ENCODE measurements around the gene MAGI2. TPM values are rescaled to one million over a fixed set of nuclear protein-coding genes. Genes with fewer than 3 reads are reported as not detected.

The MAGI2 gene
- total and polyA plus RNA-seq, 2 of the 13 experiments (the other 11 are each of a cell fraction or from before 2014, with no cell fraction given) = 1.5 to 3.8 TPM

GRCh38 chr7:79452032-79452494, 1.4 kb downstream of the MAGI2 start (continued):
- TF ChIP-seq, protein P1, sequence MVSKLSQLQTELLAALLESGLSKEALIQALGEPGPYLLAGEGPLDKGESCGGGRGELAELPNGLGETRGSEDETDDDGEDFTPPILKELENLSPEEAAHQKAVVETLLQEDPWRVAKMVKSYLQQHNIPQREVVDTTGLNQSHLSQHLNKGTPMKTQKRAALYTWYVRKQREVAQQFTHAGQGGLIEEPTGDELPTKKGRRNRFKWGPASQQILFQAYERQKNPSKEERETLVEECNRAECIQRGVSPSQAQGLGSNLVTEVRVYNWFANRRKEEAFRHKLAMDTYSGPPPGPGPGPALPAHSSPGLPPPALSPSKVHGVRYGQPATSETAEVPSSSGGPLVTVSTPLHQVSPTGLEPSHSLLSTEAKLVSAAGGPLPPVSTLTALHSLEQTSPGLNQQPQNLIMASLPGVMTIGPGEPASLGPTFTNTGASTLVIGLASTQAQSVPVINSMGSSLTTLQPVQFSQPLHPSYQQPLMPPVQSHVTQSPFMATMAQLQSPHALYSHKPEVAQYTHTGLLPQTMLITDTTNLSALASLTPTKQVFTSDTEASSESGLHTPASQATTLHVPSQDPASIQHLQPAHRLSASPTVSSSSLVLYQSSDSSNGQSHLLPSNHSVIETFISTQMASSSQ (IDR thresholded peaks at IDR 0.05; ENCODE audit: low read depth) = no peak
- TF ChIP-seq, protein P1 (CRISPR knock-in tag; IDR thresholded peaks at IDR 0.05; ENCODE audit: borderline replicate concordance) = 0 out of 2 replicates have a peak, but pooled peaks have one; percentile 32
- TF ChIP-seq NR3C1 (CRISPR knock-in tag; IDR thresholded peaks at IDR 0.05) = no peak
- peak; percentile 48; the same call in 1 of the 2 replicates for TF ChIP-seq ZMYM3 (CRISPR knock-in tag; IDR thresholded peaks at IDR 0.05)
- no peak for TF ChIP-seq RBAK (CRISPR knock-in tag; IDR thresholded peaks at IDR 0.05)
- no peak for TF ChIP-seq MIXL1 (CRISPR knock-in tag; IDR thresholded peaks at IDR 0.05)
- TF ChIP-seq ZFP37 (CRISPR knock-in tag; IDR thresholded peaks at IDR 0.05; ENCODE audit: borderline replicate concordance) = no peak
- TF ChIP-seq, protein P2, sequence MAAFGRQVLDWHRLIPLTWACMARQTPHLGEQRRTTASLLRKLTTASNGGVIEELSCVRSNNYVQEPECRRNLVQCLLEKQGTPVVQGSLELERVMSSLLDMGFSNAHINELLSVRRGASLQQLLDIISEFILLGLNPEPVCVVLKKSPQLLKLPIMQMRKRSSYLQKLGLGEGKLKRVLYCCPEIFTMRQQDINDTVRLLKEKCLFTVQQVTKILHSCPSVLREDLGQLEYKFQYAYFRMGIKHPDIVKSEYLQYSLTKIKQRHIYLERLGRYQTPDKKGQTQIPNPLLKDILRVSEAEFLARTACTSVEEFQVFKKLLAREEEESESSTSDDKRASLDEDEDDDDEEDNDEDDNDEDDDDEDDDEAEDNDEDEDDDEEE (CRISPR knock-in tag; IDR thresholded peaks at IDR 0.05) = 0 out of 2 replicates have a peak, but pooled peaks have one; percentile 45
- no peak for TF ChIP-seq ZFX (CRISPR knock-in tag; IDR thresholded peaks at IDR 0.05; ENCODE audit: low read depth)
- no peak for TF ChIP-seq ZSCAN12 (CRISPR knock-in tag; IDR thresholded peaks at IDR 0.05)
- TF ChIP-seq FOXK2 (IDR thresholded peaks at IDR 0.05) = no peak
- TF ChIP-seq ZNF30 (CRISPR knock-in tag; IDR thresholded peaks at IDR 0.05) = no peak
- no peak for TF ChIP-seq ZBTB3 (CRISPR knock-in tag; IDR thresholded peaks at IDR 0.05; ENCODE audit: borderline replicate concordance, low read depth)
- TF ChIP-seq ZMAT3 (CRISPR knock-in tag; conservative IDR thresholded peaks at IDR 0.05) = no peak
- TF ChIP-seq ZNF20 (CRISPR knock-in tag; IDR thresholded peaks at IDR 0.05) = no peak
- no peak for TF ChIP-seq SIX4 (CRISPR knock-in tag; IDR thresholded peaks at IDR 0.05)
- no peak for TF ChIP-seq ZNF552 (CRISPR knock-in tag; IDR thresholded peaks at IDR 0.05; ENCODE audit: borderline replicate concordance)
- TF ChIP-seq TCF12 (IDR thresholded peaks at IDR 0.05) = no peak
- no peak for TF ChIP-seq TCF12 (CRISPR knock-in tag; IDR thresholded peaks at IDR 0.05)
- peak in 1 of 2 experiments; percentile 47; a peak in 2 of 4 replicates for TF ChIP-seq HMGXB4 (CRISPR knock-in tag; IDR thresholded peaks at IDR 0.05; ENCODE audit: borderline replicate concordance in 1 of 2, low read depth in 1 of 2)
- no peak for TF ChIP-seq PAF1 (CRISPR knock-in tag; IDR thresholded peaks at IDR 0.05)
- TF ChIP-seq ZSCAN9 (CRISPR knock-in tag; IDR thresholded peaks at IDR 0.05; ENCODE audit: borderline replicate concordance) = no peak; the same call in 1 of the 2 replicates
- peak; percentile 30 for TF ChIP-seq POLR2AphosphoS5 (IDR thresholded peaks at IDR 0.05; ENCODE audit: low read depth, low read length)
- TF ChIP-seq NCOA2 (CRISPR knock-in tag; IDR thresholded peaks at IDR 0.05) = peak; percentile 63
- no peak; the same call in 1 of the 2 replicates for TF ChIP-seq ZNF331 (CRISPR knock-in tag; IDR thresholded peaks at IDR 0.05)
- TF ChIP-seq, protein P3, sequence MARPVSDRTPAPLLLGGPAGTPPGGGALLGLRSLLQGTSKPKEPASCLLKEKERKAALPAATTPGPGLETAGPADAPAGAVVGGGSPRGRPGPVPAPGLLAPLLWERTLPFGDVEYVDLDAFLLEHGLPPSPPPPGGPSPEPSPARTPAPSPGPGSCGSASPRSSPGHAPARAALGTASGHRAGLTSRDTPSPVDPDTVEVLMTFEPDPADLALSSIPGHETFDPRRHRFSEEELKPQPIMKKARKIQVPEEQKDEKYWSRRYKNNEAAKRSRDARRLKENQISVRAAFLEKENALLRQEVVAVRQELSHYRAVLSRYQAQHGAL (CRISPR knock-in tag; IDR thresholded peaks at IDR 0.05; ENCODE audit: not compliant biosample characterization) = no peak
